GM12878 (cell line): Measurements from ENCODE around the gene CSH1.

Experiments
- CBFB ChIP-seq: IDR thresholded peaks from 2 replicates; pipeline ENCODE4 v1.6.1; 2016; ENCODE audit warnings: antibody characterized with exemption, low read depth
- EZH2 ChIP-seq: IDR thresholded peaks from 2 replicates; pipeline ENCODE4 v1.6.1; 2012; ENCODE audit warnings: low read depth, mild to moderate bottlenecking, control low read depth, inconsistent platforms, low read length, borderline replicate concordance; ENCODE audit not compliant: control insufficient read depth
- FOXK2 ChIP-seq: fragments of 450-650 bp; IDR thresholded peaks from 2 replicates; pipeline ENCODE4 v1.6.1; 2017; ENCODE audit warnings: mild to moderate bottlenecking, moderate library complexity
- FOXM1 ChIP-seq: IDR thresholded peaks from 2 replicates; pipeline ENCODE4 v1.6.1; 2012; ENCODE audit warnings: low read depth, mild to moderate bottlenecking, inconsistent platforms, low read length, moderate library complexity
- MYC ChIP-seq: IDR thresholded peaks from 2 replicates; pipeline ENCODE4 v1.6.1; 2011; ENCODE audit warnings: mild to moderate bottlenecking, low read length, moderate library complexity, inconsistent platforms; ENCODE audit not compliant: insufficient read depth, insufficient replicate concordance, insufficient read length, severe bottlenecking
- NR2C1 ChIP-seq: fragments of 450-650 bp; IDR thresholded peaks from 2 replicates; pipeline ENCODE4 v1.6.1; 2017; ENCODE audit warnings: antibody characterized with exemption, mild to moderate bottlenecking, moderate library complexity
- PAX8 ChIP-seq: fragments of 450-650 bp; IDR thresholded peaks from 2 replicates; pipeline ENCODE4 v1.6.1; 2017; ENCODE audit warnings: mild to moderate bottlenecking, moderate library complexity
- POLR2AphosphoS5 ChIP-seq: IDR thresholded peaks from 2 replicates; pipeline ENCODE4 v1.6.1; 2011; ENCODE audit warnings: mild to moderate bottlenecking, low read length, inconsistent platforms
- SMAD1 ChIP-seq: fragments of 450-650 bp; IDR thresholded peaks from 2 replicates; pipeline ENCODE4 v1.6.1; 2018; ENCODE audit warnings: mild to moderate bottlenecking, low read depth; ENCODE audit not compliant: partially characterized antibody
- TBL1XR1 ChIP-seq: IDR thresholded peaks from 2 replicates; pipeline ENCODE4 v1.6.1; 2012; ENCODE audit warnings: low read depth, low read length, improper control_type of control experiment
- YY1 ChIP-seq: IDR thresholded peaks from 2 replicates; pipeline ENCODE4 v1.6.1; 2011; ENCODE audit warnings: low read depth, mild to moderate bottlenecking, low read length
- TF ChIP-seq, protein P1 (sequence below), 3 experiments: IDR thresholded peaks in 2 of 3; conservative IDR thresholded peaks in 1 of 3; 2 replicates each; pipeline ENCODE4 v1.5.1; 2011; ENCODE audit warnings: low read depth in 3 of 3, low read length in 3 of 3, mild to moderate bottlenecking in 3 of 3, control low read depth in 2 of 3, moderate library complexity in 2 of 3, inconsistent platforms in 1 of 3, mixed read lengths in 1 of 3; ENCODE audit not compliant: control insufficient read depth in 2 of 3, insufficient read depth in 1 of 3; ENCODE audit errors: extremely low read depth in 1 of 3
- TF ChIP-seq, protein P2 (sequence below): IDR thresholded peaks from 2 replicates; pipeline ENCODE4 v1.6.1; 2011; ENCODE audit warnings: mild to moderate bottlenecking, low read depth, low read length, moderate library complexity; ENCODE audit not compliant: insufficient replicate concordance

DNA sequence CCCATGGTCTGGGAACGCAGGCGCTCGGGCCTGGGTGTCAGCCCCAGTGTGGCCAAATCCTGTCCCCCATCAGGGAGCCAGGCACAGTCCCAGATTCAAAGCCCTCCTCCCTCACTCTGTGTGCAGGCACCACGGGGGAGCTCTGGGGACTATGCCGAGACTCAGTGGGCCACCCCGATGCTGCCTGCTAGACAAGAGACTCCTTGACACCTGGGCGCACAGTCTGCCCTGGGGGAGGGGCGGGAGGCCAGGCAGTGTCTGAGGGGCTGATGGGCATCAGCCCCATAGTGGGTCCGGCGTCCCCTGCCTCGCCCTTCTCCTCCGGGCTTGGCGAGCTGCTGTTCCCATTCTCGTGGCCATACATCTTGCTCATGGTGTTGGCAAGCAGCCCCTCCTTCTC, 44.2 kb upstream of the CSH1 start:
- TF ChIP-seq POLR2AphosphoS5, result no peak
- TF ChIP-seq FOXK2, result no peak
- TF ChIP-seq NR2C1, result no peak
- TF ChIP-seq SMAD1, result no peak
- TF ChIP-seq PAX8, result no peak
- TF ChIP-seq EZH2, result no peak
- TF ChIP-seq, protein P1, sequence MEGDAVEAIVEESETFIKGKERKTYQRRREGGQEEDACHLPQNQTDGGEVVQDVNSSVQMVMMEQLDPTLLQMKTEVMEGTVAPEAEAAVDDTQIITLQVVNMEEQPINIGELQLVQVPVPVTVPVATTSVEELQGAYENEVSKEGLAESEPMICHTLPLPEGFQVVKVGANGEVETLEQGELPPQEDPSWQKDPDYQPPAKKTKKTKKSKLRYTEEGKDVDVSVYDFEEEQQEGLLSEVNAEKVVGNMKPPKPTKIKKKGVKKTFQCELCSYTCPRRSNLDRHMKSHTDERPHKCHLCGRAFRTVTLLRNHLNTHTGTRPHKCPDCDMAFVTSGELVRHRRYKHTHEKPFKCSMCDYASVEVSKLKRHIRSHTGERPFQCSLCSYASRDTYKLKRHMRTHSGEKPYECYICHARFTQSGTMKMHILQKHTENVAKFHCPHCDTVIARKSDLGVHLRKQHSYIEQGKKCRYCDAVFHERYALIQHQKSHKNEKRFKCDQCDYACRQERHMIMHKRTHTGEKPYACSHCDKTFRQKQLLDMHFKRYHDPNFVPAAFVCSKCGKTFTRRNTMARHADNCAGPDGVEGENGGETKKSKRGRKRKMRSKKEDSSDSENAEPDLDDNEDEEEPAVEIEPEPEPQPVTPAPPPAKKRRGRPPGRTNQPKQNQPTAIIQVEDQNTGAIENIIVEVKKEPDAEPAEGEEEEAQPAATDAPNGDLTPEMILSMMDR (IDR thresholded peaks at IDR 0.05 in 2 of 3, conservative IDR thresholded peaks at IDR 0.05 in 1 of 3; ENCODE audit: control insufficient read depth in 2 of 3, extremely low read depth in 1 of 3, insufficient read depth in 1 of 3, low read depth in 3 of 3, low read length in 3 of 3), result no peak
- TF ChIP-seq CBFB, result no peak
- TF ChIP-seq, protein P2, sequence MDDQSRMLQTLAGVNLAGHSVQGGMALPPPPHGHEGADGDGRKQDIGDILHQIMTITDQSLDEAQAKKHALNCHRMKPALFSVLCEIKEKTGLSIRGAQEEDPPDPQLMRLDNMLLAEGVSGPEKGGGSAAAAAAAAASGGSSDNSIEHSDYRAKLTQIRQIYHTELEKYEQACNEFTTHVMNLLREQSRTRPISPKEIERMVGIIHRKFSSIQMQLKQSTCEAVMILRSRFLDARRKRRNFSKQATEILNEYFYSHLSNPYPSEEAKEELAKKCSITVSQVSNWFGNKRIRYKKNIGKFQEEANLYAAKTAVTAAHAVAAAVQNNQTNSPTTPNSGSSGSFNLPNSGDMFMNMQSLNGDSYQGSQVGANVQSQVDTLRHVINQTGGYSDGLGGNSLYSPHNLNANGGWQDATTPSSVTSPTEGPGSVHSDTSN, result no peak
- TF ChIP-seq YY1, result no peak
- no peak for TF ChIP-seq MYC
- TF ChIP-seq FOXM1, result no peak
- no peak for TF ChIP-seq TBL1XR1
